Measurements from ENCODE around the gene GLI3.

DNA sequence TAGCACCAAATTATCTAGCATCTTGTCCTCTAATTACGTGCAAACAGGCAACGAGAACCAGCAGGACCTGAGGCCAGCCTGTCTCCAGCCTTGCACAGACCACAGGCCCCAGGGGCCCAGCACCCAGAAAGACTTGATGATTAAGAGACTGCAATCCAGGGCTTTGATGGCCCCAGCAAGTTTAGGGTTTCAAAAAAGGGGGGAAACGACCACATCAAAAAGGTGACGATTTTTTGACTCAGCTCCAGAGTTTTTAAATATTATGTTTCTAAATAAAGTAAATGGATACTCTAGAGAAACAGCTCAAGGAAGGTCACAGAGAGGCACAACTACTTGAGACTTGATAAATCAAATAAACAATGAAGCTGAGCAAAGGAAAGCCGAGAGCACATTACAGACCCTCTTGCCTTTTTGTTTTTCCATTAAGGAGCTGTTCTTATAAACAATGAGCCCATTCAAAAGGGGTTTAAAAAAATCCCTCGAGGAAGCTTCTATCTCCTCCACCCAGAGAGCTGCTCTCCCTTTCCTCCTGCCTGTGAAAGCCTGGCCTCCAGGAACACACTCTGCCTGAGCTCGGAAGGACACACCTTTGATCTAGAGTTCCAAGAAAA lies 44.1 kb downstream of the GLI3 start:
- TF ChIP-seq POLR2A (IDR thresholded peaks at IDR 0.05): no peak
- TF ChIP-seq, protein P1, sequence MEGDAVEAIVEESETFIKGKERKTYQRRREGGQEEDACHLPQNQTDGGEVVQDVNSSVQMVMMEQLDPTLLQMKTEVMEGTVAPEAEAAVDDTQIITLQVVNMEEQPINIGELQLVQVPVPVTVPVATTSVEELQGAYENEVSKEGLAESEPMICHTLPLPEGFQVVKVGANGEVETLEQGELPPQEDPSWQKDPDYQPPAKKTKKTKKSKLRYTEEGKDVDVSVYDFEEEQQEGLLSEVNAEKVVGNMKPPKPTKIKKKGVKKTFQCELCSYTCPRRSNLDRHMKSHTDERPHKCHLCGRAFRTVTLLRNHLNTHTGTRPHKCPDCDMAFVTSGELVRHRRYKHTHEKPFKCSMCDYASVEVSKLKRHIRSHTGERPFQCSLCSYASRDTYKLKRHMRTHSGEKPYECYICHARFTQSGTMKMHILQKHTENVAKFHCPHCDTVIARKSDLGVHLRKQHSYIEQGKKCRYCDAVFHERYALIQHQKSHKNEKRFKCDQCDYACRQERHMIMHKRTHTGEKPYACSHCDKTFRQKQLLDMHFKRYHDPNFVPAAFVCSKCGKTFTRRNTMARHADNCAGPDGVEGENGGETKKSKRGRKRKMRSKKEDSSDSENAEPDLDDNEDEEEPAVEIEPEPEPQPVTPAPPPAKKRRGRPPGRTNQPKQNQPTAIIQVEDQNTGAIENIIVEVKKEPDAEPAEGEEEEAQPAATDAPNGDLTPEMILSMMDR (IDR thresholded peaks at IDR 0.05 in 8 of 11, conservative IDR thresholded peaks at IDR 0.05 in 3 of 11): no peak

Data from spleen (tissue), 7 donors.